Measurements from ENCODE around the gene CCDC87.
"Not testable (repeated sequence)": the region's sequence is repeated elsewhere in the genome, so short reads cannot be mapped to it uniquely, and the experiment has no call there.

Gene CCDC87

GRCh38 chr11:66543263-66544107, 49.4 kb downstream of the CCDC87 start:
- H3K4me1 ChIP-seq (ENCODE audit: control insufficient read depth, insufficient read depth, low read length, poor library complexity, severe bottlenecking) = peaks cover 4% of the 10 kb centered on the region
- WGBS, 2 experiments (ENCODE audit: insufficient coverage in 2 of 2) = 45 to 56% methylated on average over 18 to 24 of the region's 26 CpGs
- H3K4me3 ChIP-seq (ENCODE audit: extremely low read depth, insufficient read depth, low read length, poor library complexity, severe bottlenecking) = no peak overlapping the region
- peaks cover 9% of the 10 kb centered on the region for H3K36me3 ChIP-seq (ENCODE audit: control insufficient read depth, insufficient read depth, low read length)
- H3K27ac ChIP-seq (ENCODE audit: low read depth, low read length, severe bottlenecking) = no peak overlapping the region
- no peaks in the 10 kb centered on the region for H3K9me3 ChIP-seq (ENCODE audit: control insufficient read depth, low read length)

- WGBS, 2 experiments (ENCODE audit: insufficient coverage in 2 of 2) = 93 to 95% methylated on average over 10 of the region's 10 CpGs
- no peaks in the 10 kb centered on the region for H3K9me3 ChIP-seq (ENCODE audit: control insufficient read depth, low read length)
Measured at GRCh38 chr11:66542362-66542761, 50.5 kb downstream of the CCDC87 start.

GRCh38 chr11:66541892-66542291, 51.0 kb downstream of the CCDC87 start:
- Histone ChIP-seq H3K36me3 (ENCODE audit: control insufficient read depth, insufficient read depth, low read length) (peaks cover 13% of the 10 kb centered on the region), H3K27ac (ENCODE audit: low read depth, low read length, severe bottlenecking) (no peak overlapping the region), H3K4me3 (ENCODE audit: extremely low read depth, insufficient read depth, low read length, poor library complexity, severe bottlenecking) (no peak overlapping the region), H3K9me3 (ENCODE audit: control insufficient read depth, low read length) (no peaks in the 10 kb centered on the region), H3K4me1 (ENCODE audit: control insufficient read depth, insufficient read depth, low read length, poor library complexity, severe bottlenecking) (peaks cover 4% of the 10 kb centered on the region)
- 89 to 93% methylated on average over 4 of the region's 4 CpGs for WGBS, 2 experiments (ENCODE audit: insufficient coverage in 2 of 2)

More at GRCh38 chr11:66542362-66542761, 50.5 kb downstream of the CCDC87 start:
- peaks cover 9% of the 10 kb centered on the region for H3K36me3 ChIP-seq (ENCODE audit: control insufficient read depth, insufficient read depth, low read length)
- H3K4me1 ChIP-seq (ENCODE audit: control insufficient read depth, insufficient read depth, low read length, poor library complexity, severe bottlenecking) = peaks cover 4% of the 10 kb centered on the region
- no peak overlapping the region for H3K4me3 ChIP-seq (ENCODE audit: extremely low read depth, insufficient read depth, low read length, poor library complexity, severe bottlenecking)
- H3K27ac ChIP-seq (ENCODE audit: low read depth, low read length, severe bottlenecking) = no peak overlapping the region

GRCh38 chr11:66540598-66540997, 52.3 kb downstream of the CCDC87 start:
- WGBS, 2 experiments (ENCODE audit: insufficient coverage in 2 of 2) = 98 to 100% methylated on average over 5 of the region's 8 CpGs
- H3K27ac ChIP-seq (ENCODE audit: low read depth, low read length, severe bottlenecking); H3K4me1 ChIP-seq (ENCODE audit: control insufficient read depth, insufficient read depth, low read length, poor library complexity, severe bottlenecking); H3K4me3 ChIP-seq (ENCODE audit: extremely low read depth, insufficient read depth, low read length, poor library complexity, severe bottlenecking); H3K9me3 ChIP-seq (ENCODE audit: control insufficient read depth, low read length): not testable (repeated sequence)
- H3K36me3 ChIP-seq (ENCODE audit: control insufficient read depth, insufficient read depth, low read length) = peaks cover 23% of the 10 kb centered on the region

Data from mesodermal cell (in vitro differentiated cells).